ENCODE results near the gene SPAM1.

The SPAM1 gene

DNA sequence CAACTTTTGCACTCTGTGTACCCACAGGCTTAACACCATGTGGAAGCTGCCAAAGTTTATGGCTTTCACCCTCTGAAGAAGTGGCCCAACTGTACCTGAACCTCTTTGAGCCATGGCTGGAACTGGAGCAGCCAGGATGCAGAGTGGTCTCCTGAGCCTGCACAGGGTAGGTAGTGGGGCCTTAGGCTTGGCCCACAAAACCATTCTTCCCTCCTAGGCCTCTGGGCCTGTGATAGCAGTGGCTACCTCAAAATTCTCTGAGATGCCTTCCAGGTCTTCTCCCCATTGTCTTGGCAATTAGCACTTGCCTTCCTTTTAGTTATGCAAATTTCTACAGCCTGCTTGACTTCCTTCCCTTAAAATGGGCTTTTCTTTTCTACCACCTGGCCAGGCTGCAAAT, 19.3 kb upstream of the SPAM1 start:
- no peak overlapping the region for H3K27ac ChIP-seq
- TF ChIP-seq, protein P1, sequence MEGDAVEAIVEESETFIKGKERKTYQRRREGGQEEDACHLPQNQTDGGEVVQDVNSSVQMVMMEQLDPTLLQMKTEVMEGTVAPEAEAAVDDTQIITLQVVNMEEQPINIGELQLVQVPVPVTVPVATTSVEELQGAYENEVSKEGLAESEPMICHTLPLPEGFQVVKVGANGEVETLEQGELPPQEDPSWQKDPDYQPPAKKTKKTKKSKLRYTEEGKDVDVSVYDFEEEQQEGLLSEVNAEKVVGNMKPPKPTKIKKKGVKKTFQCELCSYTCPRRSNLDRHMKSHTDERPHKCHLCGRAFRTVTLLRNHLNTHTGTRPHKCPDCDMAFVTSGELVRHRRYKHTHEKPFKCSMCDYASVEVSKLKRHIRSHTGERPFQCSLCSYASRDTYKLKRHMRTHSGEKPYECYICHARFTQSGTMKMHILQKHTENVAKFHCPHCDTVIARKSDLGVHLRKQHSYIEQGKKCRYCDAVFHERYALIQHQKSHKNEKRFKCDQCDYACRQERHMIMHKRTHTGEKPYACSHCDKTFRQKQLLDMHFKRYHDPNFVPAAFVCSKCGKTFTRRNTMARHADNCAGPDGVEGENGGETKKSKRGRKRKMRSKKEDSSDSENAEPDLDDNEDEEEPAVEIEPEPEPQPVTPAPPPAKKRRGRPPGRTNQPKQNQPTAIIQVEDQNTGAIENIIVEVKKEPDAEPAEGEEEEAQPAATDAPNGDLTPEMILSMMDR (conservative IDR thresholded peaks at IDR 0.05), result no peak

DNA sequence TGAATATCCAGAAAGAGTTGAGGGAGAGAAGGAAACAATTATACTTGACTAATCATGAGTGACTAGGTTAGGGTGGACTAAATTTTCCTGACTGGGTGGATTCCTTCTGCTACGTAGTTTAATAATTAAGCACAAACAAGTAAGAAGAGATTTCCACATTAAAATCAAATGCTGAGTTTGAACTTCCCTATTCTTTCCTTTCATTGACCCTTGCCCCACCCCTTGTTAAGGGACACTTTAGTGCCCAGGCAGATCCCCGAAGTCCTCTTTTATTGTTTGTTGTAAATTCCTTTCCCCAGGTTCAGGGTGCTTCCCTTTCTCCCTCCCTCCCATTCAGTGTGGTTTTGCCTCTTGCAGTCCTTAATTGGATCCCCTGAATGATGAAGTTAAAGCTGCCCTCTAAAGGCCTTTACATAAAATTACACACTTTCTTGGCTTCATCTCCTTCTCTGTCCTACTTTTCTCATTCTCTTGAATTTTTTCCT, 8.8 kb upstream of the SPAM1 start:
- TF ChIP-seq, protein P1 (conservative IDR thresholded peaks at IDR 0.05), result peak; percentile 46
- H3K27ac ChIP-seq, result no peak overlapping the region

DNA sequence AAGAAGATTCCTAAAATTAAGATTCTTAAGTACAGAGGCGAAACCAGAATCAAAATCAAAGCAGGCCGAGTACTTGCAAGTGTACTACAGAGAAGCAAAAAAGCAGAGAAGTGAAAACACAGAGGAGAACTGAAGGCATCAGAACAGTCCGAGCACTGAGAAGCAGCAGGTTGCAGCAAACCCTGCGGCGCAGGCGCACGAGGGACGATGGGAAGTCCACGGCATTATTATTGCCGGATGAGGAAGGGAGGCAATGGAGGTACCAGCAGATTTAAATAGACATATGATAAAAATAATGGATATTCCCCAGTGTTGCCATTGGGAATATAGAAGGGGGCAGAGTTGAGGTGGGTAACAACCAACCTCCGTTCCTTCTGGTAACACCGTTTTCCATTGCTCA, 7.2 kb upstream of the SPAM1 start:
- TF ChIP-seq, protein P1 (conservative IDR thresholded peaks at IDR 0.05), result no peak
- no peak overlapping the region for H3K27ac ChIP-seq

DNA sequence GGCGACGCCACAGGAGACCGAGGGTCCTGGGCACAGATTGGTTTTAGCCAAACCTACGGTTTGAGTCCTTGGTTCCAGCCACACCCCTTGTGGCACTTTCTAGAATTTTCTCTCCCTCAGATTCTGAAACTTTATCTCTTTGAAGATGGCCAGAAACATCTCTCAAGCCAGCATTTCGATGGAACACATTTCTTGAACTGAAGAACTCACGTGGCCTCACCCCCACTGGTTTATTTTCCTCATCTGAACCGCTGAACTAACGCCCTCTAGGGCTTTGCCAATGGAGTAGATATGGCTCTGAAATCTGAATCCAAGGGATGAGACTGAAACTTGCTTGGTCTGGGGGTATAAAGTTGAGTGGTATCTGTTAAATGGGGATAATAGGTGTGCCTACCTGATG, 6.7 kb upstream of the SPAM1 start:
- TF ChIP-seq, protein P1 (conservative IDR thresholded peaks at IDR 0.05), result no peak

DNA sequence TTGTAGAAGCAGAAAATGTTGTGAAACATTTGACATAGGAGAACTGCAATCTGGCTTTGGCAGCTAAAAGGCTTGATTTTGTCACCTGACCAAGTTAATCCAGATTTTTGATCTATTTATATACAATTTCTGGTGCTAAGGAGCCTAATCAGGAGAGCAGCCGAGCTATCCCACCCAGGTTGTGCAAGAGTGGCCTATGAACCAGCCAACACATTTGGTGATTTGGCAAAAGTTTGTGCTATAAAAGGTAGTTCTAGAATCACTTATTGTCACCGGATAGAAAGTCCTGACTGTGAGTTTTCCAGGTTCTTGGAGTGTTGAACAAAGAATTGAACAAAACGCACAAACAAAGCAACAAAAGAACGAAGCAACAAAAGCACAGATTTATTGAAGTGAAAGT, 1.4 kb upstream of the SPAM1 start:
- no peak overlapping the region for H3K27ac ChIP-seq
- TF ChIP-seq, protein P1 (conservative IDR thresholded peaks at IDR 0.05), result no peak

More for the DNA sequence above, 6.7 kb upstream of the SPAM1 start:
- H3K27ac ChIP-seq, result no peak overlapping the region

DNA sequence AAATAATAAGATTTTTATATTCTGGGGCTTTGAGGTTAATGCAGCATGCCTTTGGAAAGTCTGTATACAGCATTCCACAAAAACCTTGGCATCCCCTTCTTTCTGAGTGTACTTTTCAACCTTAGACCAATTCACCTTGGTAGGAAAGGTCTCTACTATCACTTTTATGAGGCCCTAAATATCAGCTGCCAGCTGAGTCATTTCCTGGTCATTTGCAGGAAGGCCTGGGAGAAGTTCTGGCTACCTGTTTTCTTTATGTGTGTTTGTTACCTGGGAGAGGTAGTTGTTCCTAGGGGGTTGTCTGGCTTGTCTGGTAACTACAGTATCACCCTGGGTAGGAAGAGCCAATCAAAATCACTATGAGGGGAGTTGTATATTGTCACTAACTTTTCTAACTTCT, 4.1 kb downstream of the SPAM1 start:
- H3K27ac ChIP-seq, result peak overlapping the region; percentile 68
- TF ChIP-seq, protein P1 (conservative IDR thresholded peaks at IDR 0.05), result no peak

DNA sequence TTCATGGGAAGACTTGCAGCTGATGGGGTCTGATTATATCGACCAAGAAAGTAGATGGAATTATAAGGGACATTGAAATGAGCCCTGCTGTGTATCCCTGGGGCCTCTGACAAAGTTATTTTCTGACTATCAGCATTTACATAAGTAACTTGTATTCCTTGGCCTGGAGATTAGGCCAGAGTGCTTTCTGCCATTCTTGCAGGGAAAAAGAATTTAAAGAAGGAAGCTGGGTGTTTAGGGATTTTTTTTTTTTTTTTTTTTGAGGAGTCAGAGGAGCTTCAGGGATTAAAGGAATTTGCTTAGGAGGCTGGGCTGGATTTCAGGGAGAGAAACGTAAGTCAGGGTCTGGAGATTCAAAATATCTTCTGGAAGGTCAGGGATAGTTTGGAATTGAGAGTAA, 4.6 kb downstream of the SPAM1 start:
- TF ChIP-seq, protein P1 (conservative IDR thresholded peaks at IDR 0.05), result no peak
- H3K27ac ChIP-seq, result peak overlapping the region; percentile 68
